Aorta (tissue), 5 donors: Measurements from ENCODE around the gene GALT. TPM values are rescaled to one million over a fixed set of nuclear protein-coding genes. Genes with fewer than 3 reads are reported as not detected.

Source experiments
- ATAC-seq: fragments of 200-7000 bp; cut with Tn5 transposase; one replicate; pipeline ENCODE4 v1.9.1; 2022; ENCODE audit warnings: moderate library complexity; ENCODE audit not compliant: low FRiP score
- DNase-seq, 2 donors: peaks; one replicate each; pipeline ENCODE4 v3.0.0-alpha.2; 2020
- H3K27ac ChIP-seq, 2 donors: one replicate each; pipeline ENCODE4 v1.5.1; 2013; ENCODE audit warnings: low read length in 2 of 2, mild to moderate bottlenecking in 2 of 2, moderate library complexity in 2 of 2, control low read depth in 1 of 2, inconsistent platforms in 1 of 2, low read depth in 1 of 2
- H3K27me3 ChIP-seq, 2 donors: one replicate each; pipeline ENCODE4 v1.6.1; 2013; ENCODE audit warnings: control low read depth in 1 of 2, low read length in 1 of 2, mild to moderate bottlenecking in 1 of 2, moderate library complexity in 1 of 2; ENCODE audit not compliant: insufficient read depth in 2 of 2, control insufficient read depth in 1 of 2
- H3K36me3 ChIP-seq, 2 donors: one replicate each; pipeline ENCODE4 v1.6.1; 2013; ENCODE audit warnings: control low read depth in 1 of 2, low read length in 1 of 2, mild to moderate bottlenecking in 1 of 2; ENCODE audit not compliant: insufficient read depth in 2 of 2, control insufficient read depth in 1 of 2
- H3K4me1 ChIP-seq, 2 donors: one replicate each; pipeline ENCODE4 v1.6.1; 2013; ENCODE audit warnings: low read length in 2 of 2, control low read depth in 1 of 2, mild to moderate bottlenecking in 1 of 2, moderate library complexity in 1 of 2; ENCODE audit not compliant: insufficient read depth in 2 of 2, control insufficient read depth in 1 of 2
- H3K4me3 ChIP-seq, 2 donors: one replicate each; pipeline ENCODE4 v1.5.1; 2013; ENCODE audit warnings: low read length in 2 of 2, control low read depth in 1 of 2, mild to moderate bottlenecking in 1 of 2
- H3K9me3 ChIP-seq: one replicate; pipeline ENCODE4 v1.6.1; 2013; ENCODE audit warnings: mild to moderate bottlenecking, low read length; ENCODE audit not compliant: control insufficient read depth
- WGBS, 2 donors: extraction: QIAGEN DNeasy Blood & Tissue Kit; methylation state at CpG; one replicate each; pipeline ENCODE4 v1.1.7; 2013; 5-methylcytosine and 5-hydroxymethylcytosine counted together
- intact Hi-C, 2 donors: fragments of 100-400 bp; cut with DNase I; formaldehyde crosslinking; loops; one replicate each; pipeline versions ENCODE4 v1.14.2 to v1.15.0; 2022
- polyA plus RNA-seq, 2 donors: library from polyadenylated mRNA; stranded (reverse); fragments of 200-250 nt; gene quantifications; one replicate each; pipeline ENCODE4 v1.2.3, GENCODE V29; 2013
- total RNA-seq, 2 donors: library from RNA; stranded (reverse); fragmentation: NEBNext Ultra II Directional; extraction: Animal tissue kit (Norgen Biotek cat#: 25700); gene quantifications; one replicate each; pipeline ENCODE4 v1.2.1, GENCODE V29; 2021
- donor health status: healthy with polysubstance abuse.
- donor health status: Bipolar disorder and iron deficiency.
- donor health status: DM: no; HTN: no; CAD: no.
- donor health status: DM: no; HTN: no; CAD: no.
- donor health status: DM: yes; HTN: yes; CAD: no.

GALT gene
- total and polyA plus RNA-seq, 4 donors, result 27.2 to 98.1 (median 40.1) TPM

DNA sequence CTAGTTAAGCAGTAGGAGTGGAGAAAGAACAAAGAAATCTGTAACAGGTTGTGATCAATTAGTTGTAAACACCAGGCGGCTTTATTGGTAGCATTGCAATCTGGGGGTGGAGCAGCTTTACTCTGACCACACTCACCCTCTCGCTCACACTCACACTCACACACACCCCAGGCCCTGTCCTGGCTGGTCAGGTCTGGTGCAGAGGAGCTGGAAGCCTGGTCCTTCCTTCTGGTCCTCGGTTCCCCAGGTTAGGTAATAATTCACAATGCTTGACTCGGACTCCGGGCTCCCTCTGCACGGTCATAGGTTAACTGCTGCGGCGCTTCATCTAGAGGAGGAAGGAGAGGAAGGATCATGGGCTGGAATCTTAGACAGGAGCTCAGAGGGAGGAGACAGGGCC is 43.0 kb downstream of the GALT start:
- intact Hi-C loops, result no loop called here
- Histone ChIP-seq H3K27ac (no peak overlapping the region), H3K4me3 (no peak overlapping the region), H3K27me3 (no peaks in the 10 kb centered on the region), H3K36me3 (no peaks in the 10 kb centered on the region), H3K4me1 (no peaks in the 10 kb centered on the region), H3K9me3 (no peaks in the 10 kb centered on the region)
- ATAC-seq (no peak), DNase-seq (no peak)
- 93 to 96% methylated on average over 8 of the region's 8 CpGs for WGBS, 2 donors

DNA sequence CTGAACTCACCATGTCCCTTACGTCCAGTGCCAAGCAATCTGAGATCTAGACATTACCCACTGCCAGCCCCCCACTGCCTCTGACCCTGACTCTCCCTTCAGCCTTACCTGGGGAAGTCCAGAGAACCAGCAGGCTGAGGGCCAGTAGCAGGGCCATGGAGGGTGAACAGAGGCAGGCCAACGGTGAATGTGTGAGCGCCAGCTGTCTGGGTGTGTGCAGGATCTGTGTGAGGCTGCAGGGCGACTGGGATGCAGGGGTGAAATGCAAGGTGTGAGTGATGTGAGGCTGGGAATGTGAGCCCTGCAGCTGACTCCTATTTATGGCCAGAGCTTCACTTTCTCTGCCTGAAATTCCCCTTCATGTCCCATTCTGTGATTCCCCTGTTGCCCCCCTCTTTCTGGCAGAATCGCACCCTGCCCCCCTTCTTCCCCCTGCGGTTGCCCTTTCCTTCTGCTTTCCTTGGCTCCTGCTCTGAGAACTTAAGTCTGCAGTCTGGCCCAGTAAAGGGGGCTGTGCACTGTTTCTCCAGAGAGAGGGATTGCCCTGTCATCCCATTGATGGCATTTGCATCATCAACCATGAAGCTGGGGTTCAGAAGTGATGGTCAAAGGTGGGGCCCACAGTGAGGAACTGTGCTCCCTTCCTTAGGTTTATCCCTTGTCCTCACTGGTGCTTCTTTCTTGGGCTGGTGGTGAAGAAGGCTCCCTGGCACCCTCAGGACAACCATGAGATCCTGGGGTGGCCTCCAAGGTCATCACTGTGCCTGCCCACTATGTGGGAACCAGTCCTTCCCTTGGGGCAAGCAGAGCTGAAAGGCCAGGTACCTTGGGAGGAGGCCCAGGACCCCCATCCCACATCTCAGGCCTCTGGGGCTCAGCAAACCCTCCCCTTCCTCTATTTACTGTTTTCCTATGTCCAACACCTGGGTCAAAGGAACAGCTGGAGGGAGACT is 44.8 kb downstream of the GALT start, which contains the start of gene CCL19:
Gene CCL19 (minus strand): TSS at position 294 of the 953 bp plus-strand sequence. CDS start 137 bp downstream, at position 157.
- DNase-seq (no peak), ATAC-seq (no peak)
- H3K36me3 ChIP-seq, result no peaks in the 10 kb centered on the region
- no peaks in the 10 kb centered on the region for H3K9me3 ChIP-seq
- H3K27ac ChIP-seq, result no peak within 1 kb of the TSS
- no peak within 1 kb of the TSS for H3K4me3 ChIP-seq
- WGBS, 2 donors, result 20 to 27% methylated on average over 6 of the region's 6 CpGs
- intact Hi-C loops, result no loop called here
- H3K27me3 ChIP-seq, result no peaks in the 10 kb centered on the region
- H3K4me1 ChIP-seq, result no peaks in the 10 kb centered on the region

DNA sequence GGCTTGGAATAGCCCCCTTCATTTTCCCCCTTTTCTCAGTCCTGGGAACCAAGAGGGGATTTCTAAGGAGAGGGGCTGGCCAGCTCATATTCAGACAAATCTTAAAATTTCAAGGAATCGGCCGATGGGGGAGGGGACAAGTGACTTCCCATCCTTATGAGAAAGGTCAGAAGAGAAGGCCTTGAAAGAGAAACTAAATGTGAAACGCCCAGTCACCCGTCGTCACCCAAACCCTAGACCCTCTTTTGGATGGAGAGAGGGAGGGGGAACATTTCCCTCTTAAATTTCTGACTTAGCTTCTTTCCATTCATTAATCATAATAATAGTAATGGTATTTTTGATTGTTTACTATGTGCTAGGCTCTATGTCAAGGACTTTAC is 45.5 kb downstream of the GALT start:
- 90 to 92% methylated on average over 5 of the region's 5 CpGs for WGBS, 2 donors
- ATAC-seq (no peak), DNase-seq (no peak)

DNA sequence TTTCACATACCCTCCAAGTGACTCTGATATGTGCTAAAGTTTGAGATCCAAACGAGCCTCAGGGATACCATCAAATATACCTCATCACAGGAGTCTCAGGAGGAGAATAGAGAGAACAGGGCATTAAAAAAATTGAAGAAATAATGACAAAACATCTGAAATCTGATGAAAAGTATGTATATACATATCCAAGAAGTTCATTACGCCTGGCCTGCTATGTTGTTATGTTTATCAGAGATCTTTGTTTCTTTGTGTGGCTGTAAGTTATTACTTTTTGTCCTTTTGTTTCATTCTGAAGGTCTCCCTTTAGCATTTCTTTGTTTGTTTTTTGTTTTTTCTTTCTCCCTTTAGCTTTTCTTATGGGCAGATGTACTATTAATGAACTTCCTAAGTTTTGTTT is 47.1 kb downstream of the GALT start:
- no peak for ATAC-seq
- no peak overlapping the region for H3K4me3 ChIP-seq
- no peak for DNase-seq
- H3K36me3 ChIP-seq, result no peaks in the 10 kb centered on the region
- 83 to 88% methylated on average over 2 of the region's 2 CpGs for WGBS, 2 donors
- no peak overlapping the region for H3K27ac ChIP-seq
- H3K4me1 ChIP-seq, result no peaks in the 10 kb centered on the region
- H3K9me3 ChIP-seq, result no peaks in the 10 kb centered on the region
- intact Hi-C loops, result no loop called here
- no peaks in the 10 kb centered on the region for H3K27me3 ChIP-seq

More for the DNA sequence above, 45.5 kb downstream of the GALT start:
- H3K27me3 ChIP-seq, result no peaks in the 10 kb centered on the region
- H3K9me3 ChIP-seq, result no peaks in the 10 kb centered on the region
- intact Hi-C loops, result no loop called here
- H3K36me3 ChIP-seq, result no peaks in the 10 kb centered on the region
- no peaks in the 10 kb centered on the region for H3K4me1 ChIP-seq
- H3K27ac ChIP-seq, result no peak overlapping the region
- no peak overlapping the region for H3K4me3 ChIP-seq

DNA sequence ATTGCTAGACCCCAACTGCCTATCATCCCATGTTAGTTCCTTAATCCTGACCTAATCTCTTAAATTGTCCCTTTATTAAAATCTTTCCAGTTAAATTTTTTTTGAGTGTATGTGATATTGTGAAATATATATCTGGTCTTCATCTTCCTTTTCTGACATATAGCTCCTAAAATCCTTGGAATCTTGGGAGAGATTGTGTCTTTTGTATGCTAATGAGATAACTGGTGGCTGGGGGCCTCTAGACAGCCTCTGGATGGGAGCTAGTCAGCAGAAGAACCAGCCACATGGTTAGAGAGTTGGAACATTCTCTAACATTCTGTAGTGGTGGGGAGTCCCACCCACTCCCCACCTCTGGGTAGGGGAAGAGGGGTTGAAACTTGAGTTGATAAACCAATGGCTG is 48.3 kb downstream of the GALT start:
- ATAC-seq, result no peak
- H3K4me3 ChIP-seq, result no peak overlapping the region
- no peaks in the 10 kb centered on the region for H3K4me1 ChIP-seq
- H3K9me3 ChIP-seq, result no peaks in the 10 kb centered on the region
- no peak for DNase-seq
- no peaks in the 10 kb centered on the region for H3K27me3 ChIP-seq
- no peaks in the 10 kb centered on the region for H3K36me3 ChIP-seq
- no peak overlapping the region for H3K27ac ChIP-seq
- intact Hi-C loops, result no loop called here

Other genes starting within 250 kb of the GALT start
- gene FAM219A, start 188.1 kb upstream of the GALT start, total RNA-seq, result 10 to 100 TPM; 43.9 to 48.0 TPM
- gene FAM219A, start 188.1 kb upstream of the GALT start, polyA plus RNA-seq, result 10 to 100 TPM; 10.1 to 10.6 TPM
- gene DNAI1, start 187.9 kb upstream of the GALT start, total RNA-seq, result not detected
- not detected for gene DNAI1, start 187.9 kb upstream of the GALT start, polyA plus RNA-seq
- gene ENHO, start 123.7 kb upstream of the GALT start, total RNA-seq, result not detected
- gene ENHO, start 123.7 kb upstream of the GALT start, polyA plus RNA-seq, result not detected
- 1 to 10 TPM; 4.2 to 9.9 TPM for gene CNTFR, start 57.0 kb upstream of the GALT start, total RNA-seq
- gene CNTFR, start 57.0 kb upstream of the GALT start, polyA plus RNA-seq, result 1 to 10 TPM in 1 of 2 donors, under 1 TPM in 1; 0.10 to 1.4 TPM
- 1 to 10 TPM; 6.0 to 9.8 TPM for gene RPP25L, start 34.6 kb upstream of the GALT start, total RNA-seq
- gene RPP25L, start 34.6 kb upstream of the GALT start, polyA plus RNA-seq, result 10 to 100 TPM; 16.2 to 17.3 TPM
- gene DCTN3, start 26.2 kb upstream of the GALT start, total RNA-seq, result 10 to 100 TPM; 56.7 to 61.4 TPM
- 100 to 1,000 TPM; 106 to 111 TPM for gene DCTN3, start 26.2 kb upstream of the GALT start, polyA plus RNA-seq
- not detected for gene ARID3C, start 17.6 kb upstream of the GALT start, total RNA-seq
- gene ARID3C, start 17.6 kb upstream of the GALT start, polyA plus RNA-seq, result not detected
- 10 to 100 TPM; 31.8 to 42.9 TPM for gene SIGMAR1, start 8.9 kb upstream of the GALT start, total RNA-seq
- 10 to 100 TPM; 26.3 to 48.1 TPM for gene SIGMAR1, start 8.9 kb upstream of the GALT start, polyA plus RNA-seq
- 10 to 100 TPM; 33.7 to 66.4 TPM for gene IL11RA, start 5.5 kb downstream of the GALT start, total RNA-seq
- 10 to 100 TPM; 28.2 to 93.4 TPM for gene IL11RA, start 5.5 kb downstream of the GALT start, polyA plus RNA-seq
- gene CCL27, start 16.0 kb downstream of the GALT start, total RNA-seq, result not detected
- not detected for gene CCL27, start 16.0 kb downstream of the GALT start, polyA plus RNA-seq
- 10 to 100 TPM; 39.7 to 67.5 TPM for gene CCL19, start 44.6 kb downstream of the GALT start, total RNA-seq
- gene CCL19, start 44.6 kb downstream of the GALT start, polyA plus RNA-seq, result 1 to 10 TPM; 1.9 to 5.5 TPM
- gene CCL21, start 63.5 kb downstream of the GALT start, total RNA-seq, result 10 to 100 TPM; 13.0 to 29.1 TPM
- 1 to 10 TPM; 1.4 to 2.4 TPM for gene CCL21, start 63.5 kb downstream of the GALT start, polyA plus RNA-seq